Anterior cingulate cortex (tissue), 58 donors: ENCODE data around the gene ZNF507.

Source experiments
- DNase-seq, 58 donors: peaks; one replicate each; lab custom pipeline; 2025; lab: John Stamatoyannopoulos, UW

ZNF507 gene

DNA sequence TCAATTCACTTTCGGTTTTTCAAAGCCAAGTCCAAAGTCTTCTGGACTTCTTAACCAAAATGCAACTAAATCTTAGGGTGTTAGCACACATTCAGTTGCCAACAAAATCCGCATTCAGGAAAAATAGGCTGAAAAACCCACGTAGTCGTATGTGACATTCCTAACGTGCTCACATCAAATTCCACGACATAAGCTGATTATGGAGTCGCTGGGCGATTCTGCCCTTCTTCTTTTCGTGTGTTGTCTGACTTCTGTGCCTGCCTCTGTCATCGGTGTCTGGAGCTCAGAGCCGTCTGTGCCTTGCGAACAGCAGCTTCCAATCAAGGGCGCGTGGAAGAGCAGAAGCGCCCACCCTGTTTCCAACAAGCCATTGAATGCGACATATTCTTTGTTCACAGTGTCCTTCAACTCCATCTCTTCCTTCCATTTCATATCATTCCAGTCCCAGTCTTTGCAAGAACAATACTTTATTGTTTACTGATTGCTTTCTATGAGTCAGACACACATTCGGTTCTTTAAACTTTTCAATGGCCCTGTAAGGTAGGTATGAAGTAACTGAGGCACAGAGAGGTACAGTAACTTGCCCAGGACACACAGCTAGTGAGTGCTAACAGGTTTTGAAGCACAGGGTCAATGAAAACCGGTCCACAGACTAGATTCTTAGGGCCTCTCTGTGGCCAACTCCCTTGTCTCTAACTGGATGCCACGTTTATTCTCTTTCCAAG, 8.2 kb upstream of the ZNF507 start:
- DNase-seq, result peak in 1 of 58 donors; percentile 11

DNA sequence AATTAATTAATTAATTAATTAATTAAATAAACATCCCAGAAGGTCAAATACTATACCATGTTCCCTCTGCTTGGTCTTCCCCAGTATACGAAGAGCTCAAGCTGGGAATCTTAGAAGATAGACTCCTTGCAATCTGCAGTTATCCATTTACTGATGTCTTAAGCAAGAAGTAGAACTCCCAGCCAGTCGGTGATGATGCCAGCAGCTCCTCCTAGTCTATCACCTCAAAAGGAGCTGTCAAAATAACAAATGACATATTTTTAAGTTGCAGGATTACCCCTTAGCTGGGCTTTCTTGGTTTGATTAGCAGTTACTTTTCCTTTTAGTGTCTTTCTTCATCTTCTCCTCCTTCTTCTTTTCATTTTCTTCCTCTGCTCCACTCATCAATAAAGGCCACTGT, 6.0 kb upstream of the ZNF507 start:
- DNase-seq, result no peak

DNA sequence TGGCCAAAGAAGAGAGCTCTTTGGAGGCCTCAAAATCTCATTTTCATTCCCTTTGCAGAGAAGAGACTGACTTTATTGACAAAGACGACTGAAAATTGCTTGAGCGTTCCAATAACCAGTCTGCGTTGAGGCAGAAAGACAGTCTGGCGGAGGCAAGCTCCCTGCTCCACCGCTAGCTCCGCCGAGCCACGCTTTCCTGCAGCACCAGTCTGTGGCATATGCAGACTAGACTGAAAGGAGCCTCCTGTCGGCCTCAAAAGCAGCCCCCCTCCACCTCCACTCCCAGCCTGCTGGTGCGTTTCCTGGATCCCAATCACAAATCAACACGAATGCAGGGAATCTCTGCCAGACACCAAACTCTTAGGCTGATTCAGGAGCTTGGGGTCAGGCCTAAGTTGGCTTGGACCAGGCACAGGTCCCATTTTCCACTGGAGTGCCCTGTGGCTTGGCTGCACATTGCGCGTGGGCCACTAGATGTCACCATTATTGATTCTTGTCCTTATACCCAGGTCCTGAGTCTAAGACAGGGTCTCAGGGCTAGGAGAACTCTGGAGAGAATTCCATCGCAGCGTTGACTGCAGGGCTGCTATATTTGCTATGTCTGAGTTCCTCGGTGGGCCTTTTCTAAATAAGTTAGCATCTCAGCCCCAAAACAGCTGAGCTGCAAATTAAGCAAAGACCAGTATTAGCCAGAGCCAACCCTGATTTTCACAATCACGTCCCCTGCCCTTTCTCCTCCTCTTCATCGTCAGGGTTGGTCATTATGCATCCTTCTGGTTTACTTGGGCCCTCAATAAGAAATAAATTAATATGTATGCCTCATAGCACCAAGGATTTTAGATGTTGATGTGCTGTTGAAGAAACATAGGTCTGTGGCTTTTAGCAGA, 5.2 kb upstream of the ZNF507 start:
- peak in 47 of 58 donors; percentile 11 to 72 (median 38) for DNase-seq

DNA sequence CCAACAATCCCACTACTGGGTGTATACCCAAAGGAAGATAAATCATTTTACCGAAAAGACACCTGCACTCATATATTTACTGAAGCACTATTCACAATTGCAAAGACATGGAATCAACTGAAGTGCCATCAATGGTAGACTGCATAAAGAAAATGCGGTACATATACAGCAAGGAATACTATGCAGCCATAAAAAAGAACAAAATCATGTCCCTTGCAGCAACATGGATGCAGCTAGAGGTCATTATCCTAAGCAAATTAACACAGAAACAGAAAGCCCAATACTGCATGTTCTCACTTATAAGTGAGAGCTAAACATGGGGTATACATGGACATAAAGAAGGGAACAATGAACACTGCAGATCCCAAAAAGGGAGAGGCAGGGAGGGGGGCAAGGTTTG, 2.7 kb upstream of the ZNF507 start:
- DNase-seq, result no peak

DNA sequence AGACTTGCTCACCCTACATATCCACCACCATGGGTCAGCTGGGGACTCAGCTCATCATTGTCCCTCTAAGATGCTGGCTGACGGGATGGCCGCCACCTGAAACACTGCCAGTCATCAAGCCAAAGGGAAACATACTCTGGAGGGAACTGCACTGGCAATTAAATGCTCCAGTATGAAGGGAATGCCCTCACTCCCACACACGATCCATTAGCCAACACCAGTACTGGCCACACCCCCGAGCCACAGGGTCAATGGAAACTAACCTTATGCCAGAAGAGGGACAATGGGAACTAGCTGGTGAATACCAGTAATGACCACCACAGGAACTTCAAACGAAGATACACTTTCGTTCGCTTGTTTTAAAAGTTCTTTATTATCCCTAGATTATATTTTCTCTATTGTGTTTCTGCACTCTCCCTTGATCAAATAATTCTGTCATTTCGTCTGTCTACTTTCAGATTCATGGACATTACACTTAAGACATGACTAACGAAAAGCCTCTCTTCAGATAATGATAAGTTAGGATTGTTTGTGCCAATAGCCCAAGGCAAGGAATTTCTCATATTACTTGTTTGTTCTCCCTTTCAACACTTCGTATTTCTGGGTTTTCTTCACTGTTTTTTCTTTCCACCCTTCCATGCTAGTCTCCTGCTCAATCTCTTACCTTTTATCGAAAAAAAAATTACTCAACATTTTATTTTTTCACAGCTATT, 1.7 kb upstream of the ZNF507 start:
- DNase-seq, result no peak

DNA sequence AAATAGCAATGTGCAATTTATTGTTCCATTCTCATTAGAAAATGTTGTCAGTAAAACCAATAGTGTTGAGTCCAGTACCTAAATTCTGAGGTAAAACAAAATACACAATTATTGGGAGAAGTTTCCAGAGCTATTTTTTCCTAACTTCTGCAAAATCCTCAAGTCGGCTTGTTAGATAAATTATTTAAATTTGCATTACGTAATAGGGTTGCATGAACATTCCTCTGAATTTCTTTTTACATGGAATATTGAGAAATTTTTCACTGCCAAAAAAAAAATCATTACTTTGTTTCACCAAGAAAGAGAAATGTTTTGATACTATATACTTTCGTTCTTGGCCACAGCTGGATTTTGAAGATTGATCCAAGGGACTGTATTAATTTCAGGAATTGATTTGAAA, 1.5 kb downstream of the ZNF507 start:
- DNase-seq, result no peak

DNA sequence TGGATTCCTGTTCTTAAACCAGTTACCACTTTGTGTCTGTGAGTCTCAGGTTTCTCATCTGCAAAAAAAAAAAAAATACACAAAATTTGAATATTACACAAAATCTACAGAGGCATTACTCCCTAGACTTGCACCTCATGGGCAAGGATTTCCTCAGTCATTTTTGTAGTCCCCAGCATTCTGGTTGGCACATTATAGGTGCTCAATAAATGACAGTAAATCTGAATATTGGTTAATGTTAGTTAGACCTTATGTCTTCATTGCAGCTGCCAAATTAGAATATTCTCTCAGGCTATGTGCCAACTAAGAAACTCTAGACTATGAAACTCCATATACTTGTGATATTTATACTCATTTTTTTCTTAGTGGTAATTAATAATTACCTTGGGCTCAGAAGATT, 2.2 kb downstream of the ZNF507 start:
- DNase-seq, result no peak

DNA sequence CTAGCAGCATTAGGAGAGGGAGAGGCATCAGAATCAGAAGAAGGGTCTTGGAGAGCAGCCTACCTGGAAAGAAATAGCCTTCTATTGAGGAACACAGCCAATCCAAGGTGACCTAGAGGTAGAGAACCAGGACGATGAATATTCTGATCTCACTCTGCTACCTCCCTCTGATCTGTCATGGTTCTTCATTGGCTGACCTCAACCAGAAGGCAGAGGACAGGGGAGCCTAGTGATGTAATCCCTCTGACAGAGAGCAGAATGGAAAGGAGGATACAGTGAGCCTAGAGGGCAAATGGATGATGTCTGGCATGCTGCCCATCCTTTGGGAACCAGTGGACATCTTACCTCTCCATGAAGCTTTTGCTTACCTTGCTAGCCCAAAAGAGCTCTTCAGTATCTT, 3.6 kb downstream of the ZNF507 start:
- no peak for DNase-seq

DNA sequence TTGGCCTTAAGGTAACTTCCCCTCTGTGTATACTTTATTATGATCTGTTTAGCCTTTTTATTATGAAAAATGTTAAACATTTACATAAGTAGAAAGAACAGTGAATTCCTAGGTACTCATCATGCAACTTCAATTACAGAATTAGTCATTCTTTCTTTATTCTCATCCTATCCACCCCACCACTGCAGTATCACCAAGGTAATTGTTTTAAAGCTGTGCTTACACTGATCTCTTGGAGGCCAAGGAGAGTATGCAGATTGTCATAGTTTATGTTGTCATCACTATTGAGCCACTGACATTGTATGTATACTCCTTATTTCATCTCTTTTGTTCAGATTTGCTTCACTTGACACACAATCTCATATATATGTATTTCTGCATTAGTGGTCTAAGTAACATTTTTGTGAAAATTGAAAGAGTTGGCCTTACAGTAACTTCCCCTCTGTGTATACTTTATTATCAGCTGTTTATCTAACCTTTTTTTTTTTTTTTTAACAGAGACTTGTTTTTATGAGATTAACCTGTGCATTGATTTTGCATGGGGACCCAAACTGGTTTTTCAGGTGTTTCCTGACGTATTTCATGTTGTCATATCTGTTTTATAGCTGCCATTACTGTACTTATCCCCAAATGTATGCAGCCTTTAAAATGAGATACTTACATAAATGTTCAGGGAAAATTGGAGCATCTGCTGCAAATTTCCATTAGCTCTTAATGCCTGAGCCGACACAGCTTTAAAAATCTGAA, 4.5 kb downstream of the ZNF507 start:
- DNase-seq, result no peak

DNA sequence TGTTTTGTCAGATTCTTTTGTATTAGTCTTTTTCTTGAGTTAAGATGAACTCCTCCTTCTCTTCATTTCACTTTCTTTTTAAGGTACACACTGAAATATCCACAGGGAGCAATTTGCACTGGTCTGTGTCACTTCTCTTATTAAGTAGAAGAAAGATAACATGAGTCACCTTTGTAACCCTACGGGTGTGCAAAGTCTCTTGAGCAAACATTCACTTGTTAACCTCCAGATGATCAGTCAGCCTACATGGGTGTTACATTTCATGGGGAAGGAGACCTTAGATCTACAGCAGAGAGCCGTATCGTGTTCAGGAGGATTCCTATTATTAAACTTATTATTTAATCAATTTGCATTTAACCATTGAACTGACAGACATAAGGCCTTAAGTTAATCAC, 5.1 kb downstream of the ZNF507 start:
- DNase-seq, result no peak

DNA sequence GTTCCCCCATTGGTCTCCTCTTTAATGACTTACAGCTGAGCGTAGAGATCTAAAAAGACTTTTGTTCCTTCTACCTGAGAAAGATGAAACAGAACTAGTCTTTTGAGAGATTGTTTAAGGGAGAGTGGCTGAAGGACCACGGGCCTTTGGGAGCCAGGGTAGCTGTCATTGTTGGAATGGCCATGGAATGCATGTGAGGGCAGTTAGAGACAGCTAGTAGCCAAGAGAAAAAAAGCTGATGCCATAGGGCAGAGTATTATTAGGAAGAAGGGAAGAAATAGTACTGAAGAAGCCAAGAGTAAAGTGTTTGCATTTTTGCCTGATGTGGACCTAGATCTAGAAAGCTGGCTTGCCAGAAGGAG, 5.6 kb downstream of the ZNF507 start:
- no peak for DNase-seq

DNA sequence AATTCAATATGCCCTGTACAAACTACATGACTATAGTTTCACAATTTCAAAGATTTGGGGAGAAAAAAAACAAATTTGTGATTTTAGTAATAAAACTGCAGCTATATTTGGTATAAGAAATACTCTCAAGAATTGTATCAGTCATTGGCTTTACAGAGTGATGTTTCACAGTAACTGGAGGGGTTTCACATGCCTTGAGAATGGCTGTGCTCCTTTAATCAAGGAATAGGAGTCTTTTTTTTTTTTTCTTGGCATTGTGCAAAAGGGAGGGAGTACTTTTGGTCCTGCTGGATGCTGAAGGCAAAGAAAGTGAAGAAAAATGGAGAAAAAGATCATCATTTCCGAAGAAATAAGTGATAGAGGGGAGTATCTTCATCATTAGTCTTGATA, 6.8 kb downstream of the ZNF507 start:
- DNase-seq, result no peak

DNA sequence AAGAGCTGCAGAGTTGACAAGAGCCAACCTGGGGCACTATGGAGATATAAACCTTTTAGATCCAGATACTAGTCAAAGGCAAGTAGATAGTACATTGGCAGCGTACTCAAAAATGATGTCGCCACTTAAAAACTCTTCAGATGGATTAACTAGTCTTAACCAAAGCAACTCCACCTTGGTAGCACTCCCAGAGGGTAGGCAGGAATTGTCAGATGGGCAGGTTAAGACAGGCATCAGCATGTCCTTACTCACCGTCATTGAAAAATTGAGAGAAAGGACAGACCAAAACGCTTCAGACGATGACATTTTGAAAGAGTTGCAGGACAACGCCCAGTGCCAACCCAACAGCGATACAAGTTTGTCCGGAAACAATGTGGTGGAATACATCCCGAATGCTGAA, 8.9 kb downstream of the ZNF507 start:
- no peak for DNase-seq

DNA sequence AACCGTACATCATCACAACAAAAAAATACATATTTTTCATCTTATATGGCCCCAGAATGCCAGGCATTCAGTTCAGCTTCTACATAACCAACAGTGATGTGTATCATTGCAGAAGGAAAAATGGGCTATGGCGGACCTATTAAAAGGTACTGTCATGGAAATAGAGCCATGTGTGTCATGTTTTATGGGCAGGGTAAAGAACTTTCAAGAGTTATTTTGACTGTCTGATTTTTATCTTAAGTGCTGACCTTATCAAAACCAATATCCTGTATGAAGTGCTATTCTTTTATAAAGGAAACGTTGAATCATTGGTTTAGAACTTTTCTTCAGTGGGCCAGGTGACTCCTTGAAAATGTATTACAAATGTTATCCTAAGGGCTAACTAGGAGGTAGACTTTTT, 9.9 kb downstream of the ZNF507 start:
- DNase-seq, result no peak

DNA sequence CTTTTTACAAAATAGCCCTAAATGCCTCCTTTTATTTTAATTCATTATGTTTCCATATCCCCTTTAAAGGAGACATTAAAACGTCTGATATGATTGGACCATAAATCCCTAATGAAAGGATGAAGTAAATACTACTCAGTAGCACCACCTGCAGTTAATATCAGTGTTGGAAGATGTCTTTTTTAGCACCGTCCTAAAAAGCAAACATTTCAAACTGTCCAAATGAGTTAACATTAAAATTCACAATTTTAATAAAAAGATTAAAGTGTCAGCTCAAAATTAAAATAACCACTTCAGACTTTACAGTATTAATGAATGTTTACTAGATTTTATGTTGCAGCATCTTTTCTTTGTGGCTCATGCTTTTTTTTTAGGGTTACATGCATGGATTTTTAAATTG, 12.3 kb downstream of the ZNF507 start:
- no peak for DNase-seq

DNA sequence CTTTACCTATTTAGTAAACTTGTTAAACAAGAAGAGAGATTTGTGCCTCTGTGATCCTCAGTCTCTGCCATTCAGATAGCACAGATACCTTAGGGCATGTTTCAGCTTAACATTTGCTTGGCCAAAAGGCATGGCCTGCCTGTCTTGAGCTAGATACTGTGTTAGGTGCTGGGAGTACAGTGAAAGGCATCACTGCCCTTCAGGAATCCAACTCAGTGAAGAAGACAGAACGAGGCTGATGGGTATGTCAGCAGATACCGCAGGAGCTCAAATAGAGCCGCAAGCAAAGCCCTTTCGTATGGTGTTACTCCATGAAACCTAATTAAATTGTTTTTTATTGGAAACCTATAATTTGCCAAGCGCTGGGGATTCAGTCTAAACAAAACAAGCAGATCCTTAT, 12.9 kb downstream of the ZNF507 start:
- no peak for DNase-seq

DNA sequence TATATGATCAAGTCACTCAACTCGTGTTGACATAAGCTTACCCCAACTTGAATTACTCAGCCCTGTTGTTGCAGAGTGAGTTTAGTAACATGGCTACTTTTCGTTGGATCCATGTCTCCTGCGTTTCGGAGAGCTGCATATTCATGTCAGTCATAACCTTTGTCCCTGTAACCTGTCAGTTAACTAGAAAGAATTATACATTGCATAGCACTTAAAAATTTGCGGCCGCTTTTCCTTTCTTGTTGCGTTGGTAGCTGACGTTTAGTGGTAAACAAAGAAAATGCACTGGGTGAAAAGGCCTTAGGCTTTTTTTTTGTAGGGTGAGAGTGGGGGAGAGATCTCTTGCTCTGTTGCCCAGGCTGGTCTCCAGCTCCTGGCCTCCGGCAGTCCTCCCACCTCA, 14.2 kb downstream of the ZNF507 start:
- no peak for DNase-seq

DNA sequence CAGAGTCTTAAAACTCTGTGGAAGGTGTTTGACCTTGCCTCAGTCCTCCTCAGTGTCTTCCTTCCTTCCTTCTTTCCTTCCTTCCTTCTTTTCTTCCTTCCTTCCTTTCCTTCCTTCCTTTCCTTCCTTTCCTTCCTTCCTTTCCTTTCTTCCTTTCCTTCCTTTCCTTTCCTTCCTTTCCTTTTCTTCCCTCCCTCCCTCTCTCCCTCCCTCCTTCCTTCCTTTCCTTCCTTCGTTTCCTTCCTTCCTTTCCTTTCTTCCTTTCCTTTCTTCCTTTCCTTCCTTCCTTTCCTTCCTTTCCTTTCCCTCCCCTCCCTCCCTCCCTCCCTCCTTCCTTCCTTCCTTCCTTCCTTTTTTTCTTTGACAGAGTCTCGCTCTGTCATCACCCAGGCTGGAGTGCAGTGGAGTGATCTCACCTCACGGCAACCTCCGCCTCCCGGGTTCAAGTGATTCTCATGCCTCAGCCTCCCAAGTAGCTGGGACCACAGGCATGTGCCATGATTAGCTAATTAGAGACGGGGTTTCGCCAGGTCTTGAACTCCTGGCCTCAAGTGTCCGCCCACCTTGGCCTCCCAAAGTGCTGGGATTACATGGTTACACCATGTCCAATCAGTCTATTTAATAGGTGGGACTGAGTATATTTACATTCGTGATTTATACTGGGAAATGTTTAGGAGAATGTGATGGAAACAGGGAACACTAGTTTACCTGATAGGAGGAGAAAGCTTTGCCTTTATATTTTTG, 16.3 kb downstream of the ZNF507 start:
- no peak for DNase-seq

DNA sequence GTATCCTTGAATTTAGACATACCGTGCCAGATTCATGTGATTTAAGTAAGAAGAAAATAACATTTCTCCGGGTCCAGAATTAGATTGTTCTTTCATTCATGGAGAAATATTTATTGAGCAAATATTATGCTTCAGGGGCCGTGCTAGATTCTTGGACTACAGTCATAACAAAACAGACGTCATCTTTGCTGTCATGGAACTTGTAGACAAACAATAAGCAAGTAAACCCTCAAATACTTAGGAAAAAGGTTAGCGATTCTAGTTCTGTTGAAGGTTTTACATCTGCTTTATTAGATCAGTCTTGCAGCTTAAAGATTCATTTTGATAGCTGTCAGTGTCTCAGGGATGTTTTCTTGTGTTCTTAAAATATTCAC, 16.9 kb downstream of the ZNF507 start:
- DNase-seq, result no peak

DNA sequence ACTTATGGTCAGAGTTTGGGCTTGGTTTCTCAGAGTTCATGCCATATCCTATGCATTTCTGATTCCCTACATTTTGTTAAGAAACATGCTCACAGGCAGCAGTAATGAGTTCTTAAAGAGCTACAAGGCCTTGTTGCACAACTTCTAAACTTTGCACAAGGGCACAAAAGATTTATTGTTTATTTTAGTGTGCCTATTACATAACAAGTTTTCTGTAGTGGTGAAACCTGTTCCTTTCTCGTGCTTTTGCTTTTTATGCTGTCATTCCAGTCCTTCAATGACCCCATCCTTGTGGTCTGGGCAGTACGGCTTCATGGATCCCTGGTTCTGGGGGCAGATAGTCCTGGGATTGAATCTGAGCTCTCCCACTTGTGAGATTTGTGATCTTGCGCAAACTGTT, 17.8 kb downstream of the ZNF507 start:
- peak in 3 of 58 donors; percentile 4 to 26 (median 4) for DNase-seq
